HG03378 (cell line): ENCODE data around the gene LTF.

Experiments used
- ATAC-seq: cut with Tn5 transposase; IDR thresholded peaks from one replicate; pipeline ENCODE4 v1.9.1; 2021; ENCODE audit warnings: mild to moderate bottlenecking, moderate library complexity; ENCODE audit not compliant: unreplicated experiment

Gene LTF

GRCh38 chr3:46470831-46471230 is 6.1 kb upstream of the LTF start:
- ATAC-seq: no peak

GRCh38 chr3:46469680-46470357 is 5.1 kb upstream of the LTF start:
- no peak for ATAC-seq

GRCh38 chr3:46468753-46469600 is 4.3 kb upstream of the LTF start:
- ATAC-seq: no peak

GRCh38 chr3:46467562-46467961 is 2.9 kb upstream of the LTF start:
- no peak for ATAC-seq

- no peak for ATAC-seq
These were observed 2.2 kb upstream of the LTF start for GRCh38 chr3:46466871-46467403.

- no peak for ATAC-seq
These were observed 1.6 kb upstream of the LTF start for GRCh38 chr3:46466273-46466672.

- no peak for ATAC-seq
These were observed 453 bp upstream of the LTF start for GRCh38 chr3:46465196-46465520.

- no peak for ATAC-seq
These were observed 850 bp downstream of the LTF start for GRCh38 chr3:46463868-46464241.

GRCh38 chr3:46463120-46463867 is 1.4 kb downstream of the LTF start:
- ATAC-seq: no peak

- ATAC-seq: no peak
These were observed 2.2 kb downstream of the LTF start for GRCh38 chr3:46462511-46462910.

GRCh38 chr3:46462111-46462510 is 2.6 kb downstream of the LTF start:
- no peak for ATAC-seq

GRCh38 chr3:46460051-46460450 is 4.7 kb downstream of the LTF start:
- ATAC-seq: no peak

- no peak for ATAC-seq
These were observed 8.6 kb downstream of the LTF start for GRCh38 chr3:46456118-46456517.

- ATAC-seq: no peak
These were observed 9.2 kb downstream of the LTF start for GRCh38 chr3:46455231-46456115.

- ATAC-seq: no peak
These were observed 10.1 kb downstream of the LTF start for GRCh38 chr3:46454606-46455005.

GRCh38 chr3:46454209-46454595 is 10.5 kb downstream of the LTF start:
- no peak for ATAC-seq

- ATAC-seq: no peak
These were observed 11.0 kb downstream of the LTF start for GRCh38 chr3:46453526-46454208.

- ATAC-seq: no peak
These were observed 14.8 kb downstream of the LTF start for GRCh38 chr3:46449755-46450552.

GRCh38 chr3:46448721-46449120 is 16.0 kb downstream of the LTF start:
- no peak for ATAC-seq
